Measurements from ENCODE around the gene PIGBOS1. TPM values are rescaled to one million over a fixed set of nuclear protein-coding genes. Genes with fewer than 3 reads are reported as not detected.
A peak's percentile ranks its signal among the peaks of the same experiment; 100 is the strongest.
"Not testable (repeated sequence)": the region's sequence is repeated elsewhere in the genome, so short reads cannot be mapped to it uniquely, and the experiment has no call there.

The PIGBOS1 gene
- total RNA-seq, 2 experiments from 2014 or later, result 10.5 to 13.2 TPM

- POLR2A ChIA-PET, result interaction anchor here (0.9 to 2.2 kb wide), 4 partner anchors 51 to 93 kb away, joined by 3 to 11 read pairs (median 5); no protein-coding TSS in a partner anchor
- intact Hi-C loops (cut with micrococcal nuclease), result loop anchor here (1.0 kb wide), 3 partner anchors 69 to 93 kb away; no protein-coding TSS in a partner anchor
- CTCF ChIA-PET, result interaction anchor here (0.9 to 4.1 kb wide), 12 partner anchors 11 to 93 kb away, joined by 3 to 59 read pairs (median 5); partner anchors contain the start of genes PIGB, PIGBOS1 and RSL24D1
- peak within 1 kb of the TSS; percentile 90 for H3K4me3 Mint-ChIP-seq
- DNase-seq, result peak; percentile 90
- peak within 1 kb of the TSS; percentile 96 for H3K27ac Mint-ChIP-seq
- no peaks in the 10 kb centered on the region for H3K27me3 Mint-ChIP-seq
- peaks cover 38% of the 10 kb centered on the region for H3K36me3 Mint-ChIP-seq (ENCODE audit: low read depth)
- peaks cover 27% of the 10 kb centered on the region for H3K4me1 Mint-ChIP-seq (ENCODE audit: low read depth)
- no peaks in the 10 kb centered on the region for H3K9me3 Mint-ChIP-seq
- peak; percentile 77 for ATAC-seq
- TF ChIP-seq CTCF (IDR thresholded peaks at IDR 0.05), result no peak
Measured at GRCh38 chr15:55289746-55290527, 29.0 kb downstream of the PIGBOS1 start, which contains the start of gene RAB27A. Gene RAB27A (minus strand): TSS chr15:55289813. CDS start chr15:55234934, 54,879 bp downstream.

- Mint-ChIP-seq H3K27ac (peak overlapping the region; percentile 96), H3K4me3 (peak overlapping the region; percentile 90), H3K27me3 (no peaks in the 10 kb centered on the region), H3K4me1 (ENCODE audit: low read depth) (peaks cover 34% of the 10 kb centered on the region), H3K9me3 (no peaks in the 10 kb centered on the region), H3K36me3 (ENCODE audit: low read depth) (peaks cover 45% of the 10 kb centered on the region)
- CTCF ChIA-PET, result interaction anchor here (1.5 to 2.5 kb wide), 3 partner anchors 10 to 120 kb away, joined by 3 to 8 read pairs (median 6); no protein-coding TSS in a partner anchor
- intact Hi-C loops (cut with micrococcal nuclease), result no loop called here
- POLR2A ChIA-PET, result interaction anchor here (1.4 to 2.2 kb wide), 3 partner anchors 18 to 68 kb away, joined by 4 to 11 read pairs (median 5); no protein-coding TSS in a partner anchor
- ATAC-seq, result peak; percentile 41
- DNase-seq, result peak; percentile 66
- no peak for TF ChIP-seq CTCF (IDR thresholded peaks at IDR 0.05)
Measured at GRCh38 chr15:55289011-55289745, 29.7 kb downstream of the PIGBOS1 start.

GRCh38 chr15:55288006-55288717 lies 30.8 kb downstream of the PIGBOS1 start:
- Mint-ChIP-seq H3K36me3 (ENCODE audit: low read depth) (peaks cover 48% of the 10 kb centered on the region), H3K9me3 (no peaks in the 10 kb centered on the region), H3K4me3 (peak overlapping the region; percentile 90), H3K27me3 (no peaks in the 10 kb centered on the region), H3K4me1 (ENCODE audit: low read depth) (peaks cover 43% of the 10 kb centered on the region), H3K27ac (peak overlapping the region; percentile 96)
- no peak for TF ChIP-seq CTCF (IDR thresholded peaks at IDR 0.05)
- DNase-seq, result no peak
- POLR2A ChIA-PET, result interaction anchor here (0.9 to 2.2 kb wide), 8 partner anchors 9 to 70 kb away, joined by 3 to 11 read pairs (median 4); partner anchors contain the start of genes PIGB and PIGBOS1
- CTCF ChIA-PET, result interaction anchor here (0.6 to 2.5 kb wide), 8 partner anchors 9 to 119 kb away, joined by 3 to 8 read pairs (median 4); no protein-coding TSS in a partner anchor
- ATAC-seq, result no peak
- intact Hi-C loops (cut with micrococcal nuclease), result no loop called here

GRCh38 chr15:55286442-55287189 lies 32.3 kb downstream of the PIGBOS1 start:
- ATAC-seq; intact Hi-C loops (cut with micrococcal nuclease); DNase-seq; H3K9me3 Mint-ChIP-seq; H3K27me3 Mint-ChIP-seq: not testable (repeated sequence)
- peak overlapping the region; percentile 90 for H3K4me3 Mint-ChIP-seq
- H3K4me1 Mint-ChIP-seq (ENCODE audit: low read depth), result peaks cover 59% of the 10 kb centered on the region
- H3K36me3 Mint-ChIP-seq (ENCODE audit: low read depth), result peaks cover 55% of the 10 kb centered on the region
- H3K27ac Mint-ChIP-seq, result peak overlapping the region; percentile 96
- ChIA-PET POLR2A (interaction anchor here (0.9 to 1.5 kb wide), 3 partner anchors 17 to 67 kb away, joined by 3 to 4 read pairs (median 3); partner anchors contain the start of genes PIGB and PIGBOS1), CTCF (interaction anchor here (1.3 to 2.5 kb wide), 3 partner anchors 15 to 68 kb away, joined by 3 to 8 read pairs (median 8); no protein-coding TSS in a partner anchor)
